ENCODE data around the gene LETM1.
"Not testable (repeated sequence)": the region's sequence is repeated elsewhere in the genome, so short reads cannot be mapped to it uniquely, and the experiment has no call there.

The LETM1 gene

GRCh38 chr4:1851160-1851559 is 4.8 kb downstream of the LETM1 start:
- no peak for DNase-seq

GRCh38 chr4:1850276-1850675 is 5.7 kb downstream of the LETM1 start:
- no peak for DNase-seq

- DNase-seq, result no peak
These were observed 9.4 kb downstream of the LETM1 start for GRCh38 chr4:1846580-1846979.

- DNase-seq, result not testable (repeated sequence)
These were observed 11.3 kb downstream of the LETM1 start for GRCh38 chr4:1844618-1845017.

- DNase-seq, result no peak
These were observed 12.1 kb downstream of the LETM1 start for GRCh38 chr4:1843852-1844251.

GRCh38 chr4:1842993-1843448 is 12.9 kb downstream of the LETM1 start:
- DNase-seq, result no peak

GRCh38 chr4:1842339-1842895 is 13.5 kb downstream of the LETM1 start:
- no peak for DNase-seq

- DNase-seq, result no peak
These were observed 14.1 kb downstream of the LETM1 start for GRCh38 chr4:1841887-1842210.

GRCh38 chr4:1841201-1841886 is 14.6 kb downstream of the LETM1 start:
- DNase-seq, result no peak

GRCh38 chr4:1839282-1839681 is 16.7 kb downstream of the LETM1 start:
- DNase-seq, result no peak

- no peak for DNase-seq
These were observed 18.9 kb downstream of the LETM1 start for GRCh38 chr4:1837069-1837468.

- DNase-seq, result no peak
These were observed 19.3 kb downstream of the LETM1 start for GRCh38 chr4:1836650-1837049.

GRCh38 chr4:1835836-1836235 is 20.1 kb downstream of the LETM1 start:
- not testable (repeated sequence) for DNase-seq

- DNase-seq, result no peak
These were observed 21.7 kb downstream of the LETM1 start for GRCh38 chr4:1834047-1834775.

GRCh38 chr4:1833307-1834046 is 22.5 kb downstream of the LETM1 start:
- DNase-seq, result no peak

GRCh38 chr4:1832690-1833089 is 23.3 kb downstream of the LETM1 start:
- DNase-seq, result no peak

GRCh38 chr4:1831331-1831730 is 24.6 kb downstream of the LETM1 start:
- DNase-seq, result no peak

GRCh38 chr4:1830642-1831228 is 25.2 kb downstream of the LETM1 start:
- no peak for DNase-seq

- DNase-seq, result no peak
These were observed 25.7 kb downstream of the LETM1 start for GRCh38 chr4:1830234-1830633.

- no peak for DNase-seq
These were observed 29.2 kb downstream of the LETM1 start for GRCh38 chr4:1826531-1827350.

GRCh38 chr4:1825326-1825725 is 30.6 kb downstream of the LETM1 start:
- DNase-seq, result no peak

GRCh38 chr4:1824746-1825145 is 31.2 kb downstream of the LETM1 start:
- DNase-seq, result no peak
